ENCODE results near the gene KCNH5. TPM values are rescaled to one million over a fixed set of nuclear protein-coding genes. Genes with fewer than 3 reads are reported as not detected.
"Not testable (repeated sequence)": the region's sequence is repeated elsewhere in the genome, so short reads cannot be mapped to it uniquely, and the experiment has no call there.

KCNH5 gene
- total RNA-seq, 4 donors from 2014 or later: under 0.01 TPM; not detected in 3

DNA sequence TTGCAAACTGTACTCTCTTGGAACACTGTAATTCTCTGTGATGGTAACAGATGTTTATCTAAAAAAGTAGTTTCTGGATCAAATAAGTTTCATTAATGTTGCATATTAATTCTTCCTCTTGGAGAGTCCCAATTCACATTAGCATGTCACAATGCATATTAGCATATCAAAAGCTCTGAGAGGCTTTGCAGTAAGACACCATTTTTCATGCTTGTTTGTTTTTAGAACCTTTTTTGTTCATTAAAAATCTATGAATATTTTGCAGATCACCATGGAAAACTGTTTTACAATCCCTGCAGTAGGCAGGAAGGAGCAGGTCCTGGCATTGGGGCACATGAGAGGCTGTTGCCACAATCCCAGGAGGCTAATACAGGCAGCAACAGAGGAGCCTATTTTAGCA is 180.7 kb downstream of the KCNH5 start:
- intact Hi-C loops (cut with DNase I; ENCODE audit: low total_unique reads) (no loop called here), in situ Hi-C loops (cut with MboI; ENCODE audit: low pct_ligation_motif_present in 1 of 4, low pct_unique_long_range_greater_than_20kb in 1 of 4, low sequenced_read_pairs in 3 of 4) (no loop called here)

DNA sequence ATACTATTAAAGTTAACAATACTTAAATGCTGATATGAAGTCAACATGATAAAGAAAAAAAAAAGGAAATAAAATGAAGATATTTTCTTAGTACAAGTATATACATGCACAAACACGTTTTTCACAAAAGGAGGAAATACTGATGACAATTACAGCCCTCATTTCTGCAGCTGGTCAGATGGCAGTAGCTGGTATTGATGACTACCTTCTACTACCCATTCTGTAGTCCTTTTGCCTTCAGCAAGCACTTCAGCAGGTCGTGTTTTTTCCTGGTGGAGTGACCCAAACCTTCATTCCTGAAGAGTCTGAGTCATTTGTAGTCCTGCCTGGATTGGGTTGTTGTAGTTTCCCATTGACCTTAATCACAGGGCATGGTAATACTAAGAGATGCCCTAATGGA is 187.2 kb downstream of the KCNH5 start:
- H3K27me3 ChIP-seq; in situ Hi-C loops (cut with MboI; ENCODE audit: low pct_ligation_motif_present in 1 of 4, low pct_unique_long_range_greater_than_20kb in 1 of 4, low sequenced_read_pairs in 3 of 4); H3K4me1 ChIP-seq; H3K36me3 ChIP-seq; H3K4me3 ChIP-seq; H3K9me3 ChIP-seq; H3K27ac ChIP-seq; DNase-seq: not testable (repeated sequence)
- WGBS, 2 donors (ENCODE audit: low coverage in 1 of 2): 33 to 35% methylated on average over 2 of the region's 2 CpGs
- intact Hi-C loops (cut with DNase I; ENCODE audit: low total_unique reads): loop anchor here (1.0 kb wide), 1 partner anchor 21 kb away; no protein-coding TSS in a partner anchor

More for the DNA sequence above, 180.7 kb downstream of the KCNH5 start:
- TF ChIP-seq POLR2A (IDR thresholded peaks at IDR 0.05) (no peak), EP300 (IDR thresholded peaks at IDR 0.05; ENCODE audit: low read depth) (no peak), POLR2AphosphoS5 (IDR thresholded peaks at IDR 0.05) (no peak)
- TF ChIP-seq, protein P1, sequence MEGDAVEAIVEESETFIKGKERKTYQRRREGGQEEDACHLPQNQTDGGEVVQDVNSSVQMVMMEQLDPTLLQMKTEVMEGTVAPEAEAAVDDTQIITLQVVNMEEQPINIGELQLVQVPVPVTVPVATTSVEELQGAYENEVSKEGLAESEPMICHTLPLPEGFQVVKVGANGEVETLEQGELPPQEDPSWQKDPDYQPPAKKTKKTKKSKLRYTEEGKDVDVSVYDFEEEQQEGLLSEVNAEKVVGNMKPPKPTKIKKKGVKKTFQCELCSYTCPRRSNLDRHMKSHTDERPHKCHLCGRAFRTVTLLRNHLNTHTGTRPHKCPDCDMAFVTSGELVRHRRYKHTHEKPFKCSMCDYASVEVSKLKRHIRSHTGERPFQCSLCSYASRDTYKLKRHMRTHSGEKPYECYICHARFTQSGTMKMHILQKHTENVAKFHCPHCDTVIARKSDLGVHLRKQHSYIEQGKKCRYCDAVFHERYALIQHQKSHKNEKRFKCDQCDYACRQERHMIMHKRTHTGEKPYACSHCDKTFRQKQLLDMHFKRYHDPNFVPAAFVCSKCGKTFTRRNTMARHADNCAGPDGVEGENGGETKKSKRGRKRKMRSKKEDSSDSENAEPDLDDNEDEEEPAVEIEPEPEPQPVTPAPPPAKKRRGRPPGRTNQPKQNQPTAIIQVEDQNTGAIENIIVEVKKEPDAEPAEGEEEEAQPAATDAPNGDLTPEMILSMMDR (IDR thresholded peaks at IDR 0.05): no peak
- no peaks in the 10 kb centered on the region for H3K9me3 ChIP-seq
- no peaks in the 10 kb centered on the region for H3K4me1 ChIP-seq
- no peak overlapping the region for H3K27ac ChIP-seq
- H3K27me3 ChIP-seq: no peaks in the 10 kb centered on the region
- no peaks in the 10 kb centered on the region for H3K36me3 ChIP-seq
- H3K4me3 ChIP-seq: no peak overlapping the region
- DNase-seq: no peak

DNA sequence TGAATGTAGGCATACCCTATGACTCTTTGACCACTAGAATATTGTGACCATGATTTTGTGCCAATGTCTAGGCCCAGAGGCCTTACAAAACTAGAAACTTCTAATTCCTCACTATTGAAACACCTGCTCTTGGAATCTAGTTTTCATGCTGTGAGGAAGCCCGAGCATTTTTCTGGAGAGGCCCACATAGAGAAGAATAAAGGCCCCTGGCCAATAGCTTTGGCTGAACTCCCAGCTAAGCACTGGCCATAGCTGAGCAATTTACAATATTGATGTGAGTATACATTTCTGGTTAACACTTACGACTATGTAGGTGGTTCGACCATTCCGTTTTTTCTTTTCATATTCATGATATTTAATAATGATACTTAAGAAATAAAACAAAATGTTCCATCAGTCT is 190.3 kb downstream of the KCNH5 start:
- TF ChIP-seq POLR2A (IDR thresholded peaks at IDR 0.05) (no peak), EP300 (IDR thresholded peaks at IDR 0.05; ENCODE audit: low read depth) (no peak), POLR2AphosphoS5 (IDR thresholded peaks at IDR 0.05) (no peak)
- TF ChIP-seq, protein P1 (IDR thresholded peaks at IDR 0.05): no peak
- H3K4me3 ChIP-seq: no peak overlapping the region
- in situ Hi-C loops (cut with MboI; ENCODE audit: low pct_ligation_motif_present in 1 of 4, low pct_unique_long_range_greater_than_20kb in 1 of 4, low sequenced_read_pairs in 3 of 4): no loop called here
- no peaks in the 10 kb centered on the region for H3K36me3 ChIP-seq
- no peaks in the 10 kb centered on the region for H3K9me3 ChIP-seq
- no peaks in the 10 kb centered on the region for H3K4me1 ChIP-seq
- DNase-seq: no peak
- intact Hi-C loops (cut with DNase I; ENCODE audit: low total_unique reads): no loop called here
- no peak overlapping the region for H3K27ac ChIP-seq
- WGBS, 2 donors (ENCODE audit: low coverage in 1 of 2): 81 to 92% methylated on average over 4 of the region's 4 CpGs
- H3K27me3 ChIP-seq: no peaks in the 10 kb centered on the region

DNA sequence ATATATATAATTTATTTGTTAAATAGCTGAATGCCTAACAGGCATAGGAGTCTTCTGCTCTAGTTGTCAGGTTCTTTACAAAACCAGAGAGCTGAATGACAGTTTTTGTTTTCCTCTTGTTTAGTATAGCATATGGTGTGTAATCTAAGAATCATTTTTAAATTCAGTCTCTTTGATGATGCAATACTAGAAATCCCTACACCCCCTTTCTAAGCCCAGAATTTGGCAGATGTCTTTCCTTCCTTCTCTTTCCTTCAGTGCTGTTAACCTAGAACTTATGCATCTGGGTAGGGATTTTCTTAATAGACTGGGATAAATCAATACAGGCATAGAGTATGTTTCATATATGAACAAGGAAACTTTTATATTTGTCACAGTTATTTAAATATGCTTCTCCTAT is 198.1 kb downstream of the KCNH5 start:
- DNase-seq: no peak
- Histone ChIP-seq H3K36me3 (no peaks in the 10 kb centered on the region), H3K4me1 (no peaks in the 10 kb centered on the region), H3K9me3 (no peaks in the 10 kb centered on the region), H3K27me3 (no peaks in the 10 kb centered on the region), H3K27ac (no peak overlapping the region), H3K4me3 (no peak overlapping the region)
- intact Hi-C loops (cut with DNase I; ENCODE audit: low total_unique reads): no loop called here
- in situ Hi-C loops (cut with MboI; ENCODE audit: low pct_ligation_motif_present in 1 of 4, low pct_unique_long_range_greater_than_20kb in 1 of 4, low sequenced_read_pairs in 3 of 4): no loop called here
- TF ChIP-seq POLR2A (IDR thresholded peaks at IDR 0.05) (no peak), EP300 (IDR thresholded peaks at IDR 0.05; ENCODE audit: low read depth) (no peak), POLR2AphosphoS5 (IDR thresholded peaks at IDR 0.05) (no peak)
- TF ChIP-seq, protein P1 (IDR thresholded peaks at IDR 0.05): no peak

DNA sequence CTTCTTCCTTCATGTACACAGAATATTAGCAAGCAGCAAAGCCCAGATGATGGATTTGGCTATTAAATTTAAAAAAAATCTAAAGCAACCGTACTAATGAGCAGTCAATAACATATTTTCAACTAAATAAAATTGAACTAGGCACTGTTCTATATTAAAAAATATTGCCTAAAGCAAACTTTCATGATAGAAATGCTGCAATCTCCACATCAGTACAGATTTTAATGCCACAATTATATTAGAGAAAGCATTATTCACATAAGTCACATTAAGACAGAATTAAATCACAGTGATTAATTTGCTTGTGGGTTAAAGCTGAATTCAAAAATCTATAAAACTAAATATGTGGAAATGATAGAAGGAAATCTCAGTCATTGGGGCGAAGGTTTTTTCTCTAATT is 200.7 kb downstream of the KCNH5 start:
- in situ Hi-C loops (cut with MboI; ENCODE audit: low pct_ligation_motif_present in 1 of 4, low pct_unique_long_range_greater_than_20kb in 1 of 4, low sequenced_read_pairs in 3 of 4): no loop called here

More for the DNA sequence above, 200.7 kb downstream of the KCNH5 start:
- no peak for DNase-seq
- H3K9me3 ChIP-seq: no peaks in the 10 kb centered on the region
- no peak overlapping the region for H3K27ac ChIP-seq
- 71 to 74% methylated on average over 2 of the region's 2 CpGs for WGBS, 2 donors (ENCODE audit: low coverage in 1 of 2)
- H3K4me3 ChIP-seq: no peak overlapping the region
- no peaks in the 10 kb centered on the region for H3K4me1 ChIP-seq
- no peaks in the 10 kb centered on the region for H3K36me3 ChIP-seq
- TF ChIP-seq, protein P1 (IDR thresholded peaks at IDR 0.05): no peak
- TF ChIP-seq EP300 (IDR thresholded peaks at IDR 0.05; ENCODE audit: low read depth) (no peak), POLR2A (IDR thresholded peaks at IDR 0.05) (no peak), POLR2AphosphoS5 (IDR thresholded peaks at IDR 0.05) (no peak)
- no peaks in the 10 kb centered on the region for H3K27me3 ChIP-seq
- intact Hi-C loops (cut with DNase I; ENCODE audit: low total_unique reads): no loop called here
